K562 treated with DMSO at 1 percent for 4 hours (cell line): ENCODE data around the gene LRP2. TPM values are rescaled to one million over a fixed set of nuclear protein-coding genes. Genes with fewer than 3 reads are reported as not detected.

Experiments used
- total RNA-seq: library from RNA; unstranded; fragments of 300-600 nt; gene quantifications from 2 replicates; pipeline ENCODE4 v1.2.3, GENCODE V29; 2022; ENCODE audit not compliant: insufficient read depth

Gene LRP2
- 0.11 and 0.19 TPM in 2 replicates for total RNA-seq

GRCh38 chr2:169362118-169362893 is at the start of gene LRP2:
TSS of gene LRP2 (minus strand) at chr2:169362534. CDS start at chr2:169362399, 135 bp downstream.

Other genes with a start within 250 kb of the LRP2 start
- gene BBS5, start 117.0 kb upstream of the LRP2 start, total RNA-seq: 1.8 and 2.0 TPM in 2 replicates
- 3.3 TPM in 1 of 2 replicates, not detected in the other for gene KLHL41, start 147.2 kb upstream of the LRP2 start, total RNA-seq
- 28.8 and 46.2 TPM in 2 replicates for gene FASTKD1, start 211.3 kb upstream of the LRP2 start, total RNA-seq
- 29.8 and 34.7 TPM in 2 replicates for gene PPIG, start 221.8 kb upstream of the LRP2 start, total RNA-seq